GM18951 (cell line): ENCODE measurements around the gene LARGE2.

Experiments used
- POLR2A ChIP-seq: IDR thresholded peaks from 4 replicates; pipeline ENCODE4 v1.6.1; 2011; ENCODE audit warnings: mild to moderate bottlenecking; ENCODE audit not compliant: insufficient read length, insufficient read depth; ENCODE audit errors: extremely low read depth
- in situ Hi-C: fragments of 300-500 bp; cut with MboI; formaldehyde crosslinking; loops from one replicate; pipeline ENCODE4 v1.12.0; 2022; ENCODE audit warnings: low sequenced_read_pairs, mixed read lengths, inconsistent platforms; ENCODE audit not compliant: unreplicated experiment

LARGE2 gene

DNA sequence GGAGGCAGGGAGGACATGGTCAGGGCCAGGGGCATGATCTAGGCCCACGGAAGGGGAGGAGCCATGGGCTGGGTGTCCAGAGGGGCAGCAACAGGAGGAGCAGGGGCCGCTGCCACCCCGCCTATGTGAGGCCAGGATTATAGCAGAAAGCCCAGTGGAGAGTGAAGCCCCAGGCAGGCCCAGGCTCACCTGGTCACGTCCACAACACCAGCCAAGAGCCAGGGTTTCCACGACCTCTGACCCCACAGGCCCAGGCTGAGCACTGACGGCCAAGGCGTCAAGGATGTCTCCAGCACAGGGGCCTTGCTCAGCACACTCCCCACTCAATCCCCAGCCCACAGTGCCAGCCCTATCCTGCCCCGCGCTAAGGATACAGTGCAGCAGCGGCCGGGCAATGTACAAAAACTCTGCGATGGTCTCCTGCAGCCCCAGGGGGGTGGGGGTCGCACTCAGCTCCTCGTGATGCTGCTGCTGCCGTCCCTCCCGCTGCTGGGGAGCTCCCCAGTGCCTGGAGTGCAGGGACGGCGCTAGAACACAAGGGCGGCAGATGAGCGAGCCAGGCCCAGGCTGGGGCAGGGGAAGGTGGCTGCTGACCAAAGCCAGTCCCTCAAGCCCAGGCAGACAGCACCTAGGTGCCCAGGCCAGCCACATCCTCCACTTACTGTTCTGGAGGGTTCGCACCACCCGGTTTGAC lies 8.4 kb upstream of the LARGE2 start:
- TF ChIP-seq POLR2A = no peak
- in situ Hi-C loops = no loop called here

DNA sequence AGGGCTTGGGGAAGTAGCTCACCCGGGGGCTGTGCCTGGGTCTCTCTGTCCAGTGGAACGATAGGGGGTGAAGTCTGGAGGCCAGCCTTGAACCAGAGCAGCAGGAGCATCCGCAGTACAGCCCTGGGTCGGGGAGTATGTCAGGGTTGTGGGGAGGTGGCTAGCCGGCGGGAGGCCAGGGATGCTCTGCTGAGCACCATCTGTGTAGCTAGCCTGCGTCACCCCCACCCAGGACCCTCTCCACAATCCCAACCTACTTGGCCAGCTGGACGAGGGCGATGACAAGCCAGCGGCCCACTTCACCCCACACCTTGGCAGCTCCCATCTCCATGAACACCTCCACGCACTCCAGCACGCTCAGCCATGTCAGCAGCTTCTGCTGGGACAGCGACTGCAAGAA lies 7.0 kb upstream of the LARGE2 start:
- no peak for TF ChIP-seq POLR2A
- in situ Hi-C loops = no loop called here

DNA sequence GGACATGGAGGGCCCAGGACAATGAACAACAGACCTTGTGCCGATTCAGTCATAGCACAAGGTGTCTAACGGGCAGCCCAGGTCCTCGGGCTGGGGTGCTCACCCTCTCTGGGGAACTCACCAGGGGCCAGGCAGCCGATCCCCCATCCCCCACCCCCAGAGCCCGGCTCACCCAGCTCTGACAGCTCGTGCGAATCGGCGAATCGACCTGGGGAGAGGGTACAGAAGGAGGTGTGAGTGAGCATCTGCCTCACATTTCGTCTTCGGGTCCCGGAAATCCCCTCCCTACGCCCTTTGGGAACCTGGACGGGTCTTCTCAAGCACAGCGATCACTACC lies 5.2 kb upstream of the LARGE2 start:
- TF ChIP-seq POLR2A = no peak
- in situ Hi-C loops = no loop called here

DNA sequence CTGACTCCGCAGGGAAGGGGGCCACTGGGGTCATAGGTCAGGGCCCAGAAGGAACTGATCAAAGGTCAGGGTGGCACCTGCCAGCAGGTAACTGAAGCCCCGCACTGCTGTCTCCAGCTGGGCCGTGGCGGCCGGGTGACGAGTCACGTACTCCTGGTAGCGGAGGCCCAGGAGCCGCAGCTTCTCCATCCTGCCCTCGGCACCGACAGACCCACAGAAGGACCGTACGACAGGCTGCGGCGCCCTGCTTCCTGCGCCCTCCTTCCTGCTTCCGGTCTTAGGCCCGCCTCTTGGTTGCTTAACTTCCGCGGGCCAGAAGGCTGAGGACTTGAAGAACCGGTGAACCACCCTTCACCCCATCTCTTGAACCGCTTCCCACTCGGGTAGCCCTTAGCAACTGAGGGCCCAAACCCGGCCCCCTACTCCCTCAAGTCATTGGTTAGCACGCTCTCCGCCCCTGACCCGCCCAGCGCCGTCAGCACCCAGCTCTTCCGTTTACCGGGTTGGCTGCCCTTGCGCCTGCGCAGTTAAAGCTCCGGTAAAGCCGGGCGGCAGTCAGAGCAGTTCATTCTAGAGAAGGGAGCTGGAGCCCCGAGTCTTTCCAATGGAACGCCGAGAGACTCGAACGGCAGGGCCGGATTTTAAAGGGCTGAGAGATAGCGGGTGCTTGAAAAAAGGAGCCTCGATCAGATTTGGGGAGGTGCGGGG lies 4.7 kb upstream of the LARGE2 start, which contains the start of gene PEX16:
TSS of gene PEX16 (minus strand) at position 255 of the 708 bp plus-strand sequence. CDS start at position 189, 66 bp downstream.
- peak; percentile 89 for TF ChIP-seq POLR2A
- in situ Hi-C loops = no loop called here

DNA sequence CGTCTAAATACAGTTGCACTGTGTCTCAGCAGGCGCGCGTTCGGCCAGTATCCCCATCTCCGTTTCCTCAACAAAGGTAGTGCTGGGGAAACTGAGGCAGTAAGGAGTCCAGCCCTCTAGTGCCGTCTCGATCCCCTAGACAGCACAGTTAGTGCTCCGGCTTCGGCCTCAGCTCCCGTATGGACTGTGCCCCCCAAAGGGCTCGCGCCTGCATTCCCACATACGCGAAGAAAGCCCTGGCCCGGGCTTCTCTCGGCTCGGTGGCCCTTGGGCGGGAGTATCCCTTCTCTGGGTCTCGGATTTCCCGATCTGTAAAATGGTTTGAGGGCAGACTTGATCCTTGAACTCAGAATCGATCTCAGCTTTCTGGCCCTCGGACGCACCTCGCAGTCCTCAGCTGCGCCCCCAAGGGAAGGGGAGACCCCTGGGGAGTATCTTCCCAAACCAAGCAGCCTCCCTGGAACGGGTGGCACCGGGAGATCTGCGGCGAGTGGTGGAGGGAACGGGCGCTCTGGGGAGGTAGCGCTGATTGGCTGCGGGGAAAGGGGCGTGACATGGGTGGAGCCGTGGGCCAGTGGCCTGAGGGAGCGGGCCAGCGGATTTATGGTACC lies 4.0 kb upstream of the LARGE2 start:
- TF ChIP-seq POLR2A = peak; percentile 60
- in situ Hi-C loops = no loop called here

DNA sequence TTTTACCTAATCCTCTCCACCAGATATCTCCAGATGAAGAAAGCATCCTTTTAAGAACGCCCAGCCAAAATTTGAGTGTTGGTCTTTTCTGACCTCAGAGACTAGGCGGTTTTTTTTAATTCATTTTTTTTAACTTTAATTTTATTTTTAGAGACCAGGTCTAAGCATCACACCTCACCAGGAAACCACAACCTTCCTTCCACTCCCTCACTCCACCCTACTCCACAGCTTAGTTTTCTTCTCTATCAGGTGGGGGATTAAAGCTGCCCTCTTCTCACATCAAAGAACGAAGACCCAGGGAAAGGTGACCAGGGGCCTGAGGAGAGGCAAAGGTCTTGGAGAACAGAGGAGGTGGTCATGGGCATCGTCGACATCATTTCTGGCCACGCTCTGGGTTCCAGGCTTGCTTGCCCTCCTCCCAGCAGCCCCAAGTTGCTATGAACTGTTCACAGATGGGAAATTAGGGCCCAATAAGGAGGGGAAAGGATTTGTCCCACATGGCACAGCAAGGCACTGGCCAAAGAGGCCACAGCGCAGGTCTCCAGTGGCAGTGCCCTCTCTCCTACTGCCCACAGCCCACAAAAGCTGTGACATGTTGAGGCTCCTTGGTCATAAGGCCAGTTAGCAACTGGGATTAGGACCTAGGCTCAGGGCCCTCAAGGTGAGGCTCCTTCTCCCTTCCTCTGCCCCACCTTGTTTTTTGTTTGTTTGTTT lies 3.3 kb upstream of the LARGE2 start:
- in situ Hi-C loops = no loop called here

DNA sequence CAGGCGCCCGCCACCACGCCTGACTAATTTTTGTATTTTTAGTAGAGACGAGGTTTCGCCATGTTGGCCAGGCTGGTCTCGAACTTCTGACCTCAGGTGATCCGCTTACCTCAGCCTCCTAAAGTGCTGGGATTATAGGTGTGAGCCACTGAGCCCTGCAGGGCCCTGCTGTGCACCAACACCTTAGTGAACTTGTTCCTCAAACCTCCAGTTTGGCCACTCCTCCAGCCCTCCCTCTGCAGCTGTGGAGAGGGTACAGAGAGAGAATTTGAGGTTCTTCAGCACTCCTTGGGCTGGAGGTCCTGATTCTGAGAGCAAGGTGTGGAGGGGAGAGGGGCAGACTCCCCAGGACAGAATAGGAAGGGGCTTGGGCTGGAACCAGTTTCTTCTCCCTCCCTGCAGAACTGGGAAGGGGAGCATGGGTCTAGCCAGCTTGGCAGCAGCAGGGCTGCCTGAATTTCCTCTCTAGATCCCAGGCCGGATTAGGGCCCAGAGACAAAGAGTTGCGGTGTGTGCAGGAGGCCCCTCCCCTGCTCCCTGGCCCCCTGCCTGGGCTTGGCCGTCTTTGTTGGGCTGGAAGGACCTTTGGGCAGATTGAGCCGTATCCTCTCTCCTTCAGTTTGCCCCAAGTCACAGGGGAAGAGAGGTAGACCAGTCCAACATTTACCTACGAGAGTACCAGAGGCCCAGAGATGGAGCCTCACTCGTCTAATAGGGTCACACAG lies 2.5 kb upstream of the LARGE2 start:
- in situ Hi-C loops = no loop called here
- TF ChIP-seq POLR2A = no peak

More for the DNA sequence above, 3.3 kb upstream of the LARGE2 start:
- TF ChIP-seq POLR2A = no peak

DNA sequence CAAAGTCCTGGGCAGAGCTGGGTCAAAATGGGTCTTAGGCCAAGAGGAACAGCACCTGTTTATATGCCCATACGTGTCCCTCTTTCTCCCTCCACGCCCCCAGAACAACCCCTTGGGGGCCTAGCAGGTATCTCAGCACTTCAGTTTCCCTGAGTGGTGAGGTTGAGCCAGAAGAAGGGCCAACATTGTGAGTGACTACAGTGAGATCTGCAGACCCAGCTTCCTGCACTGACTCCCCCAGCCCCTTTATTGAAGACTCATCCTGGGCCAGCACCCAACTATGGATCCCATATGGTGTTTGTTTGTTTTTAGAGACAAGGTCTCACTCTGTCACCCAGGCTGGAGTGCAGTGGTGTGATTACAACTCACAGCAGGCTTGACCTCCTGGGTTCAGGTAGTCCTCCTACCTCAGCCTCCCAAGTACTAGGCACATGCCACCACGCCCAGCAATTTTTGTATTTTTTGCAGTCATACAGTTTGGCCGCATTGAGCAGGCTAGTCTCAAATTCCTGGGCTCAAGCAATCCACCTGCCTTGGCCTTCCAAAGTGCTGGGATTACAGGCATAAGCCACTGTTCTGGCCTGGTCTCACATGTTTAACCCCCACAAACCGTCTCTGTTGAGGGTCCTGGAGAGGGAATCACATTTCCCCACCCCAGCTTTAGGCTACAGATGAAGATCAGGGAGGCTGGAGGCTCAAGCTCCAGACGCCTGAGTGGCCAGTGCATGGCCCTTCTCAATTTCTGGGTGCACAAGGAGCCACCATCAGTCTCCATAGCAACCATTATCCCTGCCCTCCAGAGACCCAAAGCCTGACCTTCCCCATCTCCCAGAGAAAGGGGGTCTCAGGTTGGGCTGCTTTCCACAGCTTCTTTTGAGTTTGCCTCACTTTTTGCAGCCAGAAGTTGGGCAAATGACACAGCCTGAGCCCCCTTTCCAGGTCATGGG lies 1.7 kb upstream of the LARGE2 start:
- no peak for TF ChIP-seq POLR2A
- in situ Hi-C loops = no loop called here

DNA sequence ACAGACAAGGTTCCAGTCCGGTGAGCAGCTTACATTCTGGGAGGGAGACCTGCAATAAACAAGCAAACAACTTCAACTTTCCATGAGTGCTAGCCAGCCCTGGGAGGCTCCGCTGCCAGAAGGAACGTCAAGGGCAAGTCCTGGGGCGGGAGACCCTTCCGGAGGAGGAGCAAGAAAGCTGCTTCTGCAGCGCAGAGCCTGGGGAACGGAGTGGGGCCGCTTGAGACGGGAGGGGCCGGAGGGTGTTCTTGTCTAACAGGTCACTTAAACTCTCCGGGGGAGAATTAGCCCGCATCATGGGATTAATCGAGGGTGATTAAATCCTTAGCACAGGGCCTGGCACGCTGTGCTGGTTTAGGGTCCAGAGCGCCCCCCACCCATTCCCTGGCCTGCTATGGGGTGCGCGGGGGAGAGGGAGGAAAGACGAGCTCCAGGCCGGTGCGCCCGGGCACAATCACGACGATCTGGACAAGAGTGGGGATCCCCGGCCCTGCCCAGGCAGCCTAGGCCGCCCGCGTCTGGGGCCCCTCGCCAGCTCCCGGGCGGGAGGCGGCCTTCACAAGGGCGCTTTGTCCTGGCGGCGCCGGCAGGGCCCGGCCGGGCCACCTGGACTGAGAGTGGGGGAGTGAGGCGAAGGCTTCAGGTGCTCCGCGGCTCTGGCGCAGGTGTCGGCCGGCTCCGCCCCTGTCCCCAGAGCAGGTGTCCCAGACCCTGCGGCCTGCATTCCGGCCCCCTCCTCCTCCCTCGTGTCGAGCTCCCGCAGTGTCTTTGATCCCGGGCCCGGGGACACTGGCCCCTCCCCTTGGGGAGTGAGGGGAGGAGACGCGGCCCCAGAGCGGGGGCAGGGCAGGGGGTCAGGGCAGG lies 663 bp upstream of the LARGE2 start:
- in situ Hi-C loops = no loop called here
- no peak for TF ChIP-seq POLR2A

DNA sequence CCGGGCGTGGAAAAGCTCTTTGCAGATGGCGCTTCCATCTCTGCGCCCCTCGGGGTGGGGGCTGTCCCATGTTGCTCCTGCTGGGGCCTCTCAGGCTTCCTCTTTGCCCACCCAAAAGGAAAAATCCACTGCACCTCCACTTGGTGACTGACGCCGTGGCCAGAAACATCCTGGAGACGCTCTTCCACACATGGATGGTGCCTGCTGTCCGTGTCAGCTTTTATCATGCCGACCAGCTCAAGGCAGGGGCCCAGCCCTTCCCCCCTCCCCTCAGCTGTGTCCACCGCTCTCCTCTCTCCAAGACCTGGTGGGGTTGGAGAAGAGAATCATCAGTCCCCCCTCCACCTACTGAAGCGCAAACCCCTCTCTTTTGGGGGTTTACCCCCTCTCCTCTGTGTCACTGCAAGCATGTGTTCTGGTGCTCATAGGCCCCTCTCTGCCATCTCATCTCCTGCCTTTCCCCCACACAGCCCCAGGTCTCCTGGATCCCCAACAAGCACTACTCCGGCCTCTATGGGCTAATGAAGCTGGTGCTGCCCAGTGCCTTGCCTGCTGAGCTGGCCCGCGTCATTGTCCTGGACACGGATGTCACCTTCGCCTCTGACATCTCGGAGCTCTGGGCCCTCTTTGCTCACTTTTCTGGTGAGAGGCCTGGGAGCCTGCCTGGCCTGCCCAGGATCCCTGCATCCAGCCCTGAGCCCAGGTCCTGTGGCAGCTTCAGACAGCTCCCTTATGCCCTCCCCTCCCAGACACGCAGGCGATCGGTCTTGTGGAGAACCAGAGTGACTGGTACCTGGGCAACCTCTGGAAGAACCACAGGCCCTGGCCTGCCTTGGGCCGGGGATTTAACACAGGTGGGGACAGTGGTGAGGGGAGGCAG lies 1.8 kb downstream of the LARGE2 start:
- TF ChIP-seq POLR2A = no peak
- in situ Hi-C loops = no loop called here

DNA sequence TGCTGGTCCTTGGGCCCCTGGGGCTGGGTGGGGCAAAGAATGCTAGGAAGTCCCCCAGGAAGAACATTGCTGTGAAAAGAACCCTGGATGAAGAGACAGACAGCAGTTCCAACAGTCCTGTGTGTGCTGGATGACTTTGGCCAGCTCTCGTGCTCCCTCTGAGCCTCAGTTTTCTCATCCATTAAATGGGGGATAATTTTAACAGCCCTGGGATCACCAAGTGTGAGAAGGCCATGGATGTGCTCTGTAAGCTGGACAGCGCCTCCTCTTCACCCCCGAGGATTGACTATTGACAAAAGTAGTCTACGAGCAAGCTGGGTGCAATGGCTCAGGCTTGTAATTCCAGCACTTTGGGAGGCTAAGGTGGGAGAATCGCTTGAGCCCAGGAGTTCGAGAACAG lies 2.5 kb downstream of the LARGE2 start:
- no peak for TF ChIP-seq POLR2A
- in situ Hi-C loops = no loop called here
